WTC11 (cell line): ENCODE measurements around the gene CDS1. TPM values are rescaled to one million over a fixed set of nuclear protein-coding genes. Genes with fewer than 3 reads are reported as not detected.

Experiments used
- ATAC-seq: fragments of 200-7000 bp; cut with Tn5 transposase; 2 replicates; pipeline ENCODE4 v1.10.0; 2021; ENCODE audit warnings: mild to moderate bottlenecking, moderate library complexity
- CTCF ChIA-PET: fragments of 300-600 bp; sonication (Branson Sonifier 250); formaldehyde crosslinking; loops from one replicate; lab custom pipeline; 2021; ENCODE audit warnings: antibody characterized with exemption; lab: Charles Lee
- POLR2A ChIA-PET: fragments of 350-600 bp; sonication (Branson Sonifier 250); formaldehyde crosslinking; loops from one replicate; lab custom pipeline; 2021; ENCODE audit warnings: antibody characterized with exemption; lab: Charles Lee
- DNase-seq: peaks from one replicate; pipeline ENCODE4 v3.0.0; 2021; ENCODE audit warnings: low spot score
- H3K27ac Mint-ChIP-seq: 2 replicates; pipeline ENCODE4 v1.8.0; 2021; ENCODE audit warnings: mixed read lengths
- H3K27me3 Mint-ChIP-seq: 2 replicates; pipeline ENCODE4 v1.8.0; 2021; ENCODE audit warnings: low read depth, mild to moderate bottlenecking, moderate library complexity, mixed read lengths
- H3K36me3 Mint-ChIP-seq: 2 replicates; pipeline ENCODE4 v1.8.0; 2021; ENCODE audit warnings: mixed read lengths
- H3K4me1 Mint-ChIP-seq: 2 replicates; pipeline ENCODE4 v1.8.0; 2022; ENCODE audit warnings: mixed read lengths
- H3K4me3 Mint-ChIP-seq: 2 replicates; pipeline ENCODE4 v1.8.0; 2021; ENCODE audit warnings: mild to moderate bottlenecking, moderate library complexity, mixed read lengths
- H3K9me3 Mint-ChIP-seq: 2 replicates; pipeline ENCODE4 v1.8.0; 2021; ENCODE audit warnings: mixed read lengths
- ARID4B ChIP-seq: sonication (generic); formaldehyde crosslinking; IDR thresholded peaks from 2 replicates; pipeline ENCODE4 v1.8.0; 2023; ENCODE audit warnings: missing genetic modification reagents, mild to moderate bottlenecking, borderline replicate concordance
- ATF1 ChIP-seq: sonication (generic); formaldehyde crosslinking; IDR thresholded peaks from 2 replicates; pipeline ENCODE4 v1.8.1; 2023; ENCODE audit warnings: mild to moderate bottlenecking, moderate library complexity, missing genetic modification reagents
- ATF2 ChIP-seq: sonication (generic); formaldehyde crosslinking; IDR thresholded peaks from 2 replicates; pipeline ENCODE4 v1.8.1; 2022; ENCODE audit warnings: low read depth, missing genetic modification reagents, borderline replicate concordance
- CREB1 ChIP-seq: sonication (generic); formaldehyde crosslinking; IDR thresholded peaks from 2 replicates; pipeline ENCODE4 v1.8.0; 2023; ENCODE audit warnings: mild to moderate bottlenecking, missing genetic modification reagents
- CTCF ChIP-seq: fragments of 200-600 bp; IDR thresholded peaks from 2 replicates; pipeline ENCODE4 v1.8.0; 2022; ENCODE audit warnings: antibody characterized with exemption
- FOXJ3 ChIP-seq: sonication (generic); formaldehyde crosslinking; IDR thresholded peaks from 2 replicates; pipeline ENCODE4 v1.9.0; 2021; ENCODE audit warnings: missing genetic modification reagents, mild to moderate bottlenecking, borderline replicate concordance
- IRF1 ChIP-seq: sonication (generic); formaldehyde crosslinking; IDR thresholded peaks from 2 replicates; pipeline ENCODE4 v1.8.0; 2023; ENCODE audit warnings: missing genetic modification reagents
- IRF2 ChIP-seq: sonication (generic); formaldehyde crosslinking; IDR thresholded peaks from 2 replicates; pipeline ENCODE4 v1.8.0; 2022; ENCODE audit warnings: low read depth, missing genetic modification reagents, borderline replicate concordance
- JUN ChIP-seq: sonication (generic); formaldehyde crosslinking; IDR thresholded peaks from 2 replicates; pipeline ENCODE4 v1.8.0; 2023; ENCODE audit warnings: mild to moderate bottlenecking, missing genetic modification reagents
- MLX ChIP-seq: sonication (generic); formaldehyde crosslinking; IDR thresholded peaks from 2 replicates; pipeline ENCODE4 v1.8.1; 2023; ENCODE audit warnings: mild to moderate bottlenecking, missing genetic modification reagents, moderate library complexity
- NFATC4 ChIP-seq: fragments of 250-450 bp; sonication (Bioruptor Pico); IDR thresholded peaks from 2 replicates; pipeline ENCODE4 v1.9.0; 2021; ENCODE audit warnings: mild to moderate bottlenecking
- OVOL2 ChIP-seq: fragments of 250-450 bp; sonication (Bioruptor Pico); IDR thresholded peaks from 2 replicates; pipeline ENCODE4 v1.9.0; 2021; ENCODE audit warnings: mild to moderate bottlenecking, borderline replicate concordance
- RELA ChIP-seq: sonication (generic); formaldehyde crosslinking; IDR thresholded peaks from 2 replicates; pipeline ENCODE4 v1.8.1; 2022; ENCODE audit warnings: missing genetic modification reagents, mild to moderate bottlenecking, borderline replicate concordance
- TCF7 ChIP-seq: sonication (generic); formaldehyde crosslinking; IDR thresholded peaks from 2 replicates; pipeline ENCODE4 v1.8.0; 2022; ENCODE audit warnings: mild to moderate bottlenecking, low read depth, missing genetic modification reagents, moderate library complexity
- TEAD1 ChIP-seq: sonication (generic); formaldehyde crosslinking; IDR thresholded peaks from 2 replicates; pipeline ENCODE4 v1.8.0; 2022; ENCODE audit warnings: mild to moderate bottlenecking, missing genetic modification reagents
- TP53 ChIP-seq: sonication (generic); formaldehyde crosslinking; IDR thresholded peaks from 2 replicates; pipeline ENCODE4 v1.8.1; 2023; ENCODE audit warnings: mild to moderate bottlenecking, missing genetic modification reagents
- ZNF121 ChIP-seq: sonication (generic); formaldehyde crosslinking; IDR thresholded peaks from 2 replicates; pipeline ENCODE4 v1.8.0; 2023; ENCODE audit warnings: missing genetic modification reagents
- ZNF263 ChIP-seq: sonication (generic); formaldehyde crosslinking; IDR thresholded peaks from 2 replicates; pipeline ENCODE4 v1.8.1; 2022; ENCODE audit warnings: low read depth, mild to moderate bottlenecking, moderate library complexity, missing genetic modification reagents
- ZNF416 ChIP-seq: fragments of 250-450 bp; sonication (Bioruptor Pico); IDR thresholded peaks from 2 replicates; pipeline ENCODE4 v1.9.0; 2021; ENCODE audit warnings: mild to moderate bottlenecking, inconsistent platforms
- ZNF423 ChIP-seq: fragments of 250-450 bp; sonication (Bioruptor Pico); IDR thresholded peaks from 2 replicates; pipeline ENCODE4 v2.1.2; 2022; ENCODE audit warnings: mild to moderate bottlenecking, moderate library complexity
- ZNF512 ChIP-seq: sonication (generic); formaldehyde crosslinking; IDR thresholded peaks from 2 replicates; pipeline ENCODE4 v1.8.1; 2022; ENCODE audit warnings: missing genetic modification reagents, borderline replicate concordance
- ZSCAN18 ChIP-seq: fragments of 250-450 bp; sonication (Bioruptor Pico); IDR thresholded peaks from 2 replicates; pipeline ENCODE4 v2.1.2; 2022; ENCODE audit warnings: mild to moderate bottlenecking, moderate library complexity
- total RNA-seq: library from RNA; stranded (reverse); gene quantifications from 3 replicates; pipeline ENCODE4 v1.2.3, GENCODE V29; 2021

Gene CDS1
- total RNA-seq, 1 experiment from 2014 or later, result 18.3 TPM

- no peaks in the 10 kb centered on the region for H3K9me3 Mint-ChIP-seq
- ATAC-seq (no peak), DNase-seq (no peak)
- CTCF ChIA-PET, result no interaction called here
- H3K4me1 Mint-ChIP-seq, result peaks cover 49% of the 10 kb centered on the region
- H3K27ac Mint-ChIP-seq, result peak overlapping the region; percentile 23; the same call in 1 of the 2 replicates
- POLR2A ChIA-PET, result no interaction called here
- TF ChIP-seq TEAD1 (CRISPR knock-in tag) (no peak), RELA (CRISPR knock-in tag) (no peak), ZNF416 (CRISPR knock-in tag) (no peak), MLX (CRISPR knock-in tag) (no peak), ZNF121 (CRISPR knock-in tag) (no peak), TCF7 (no peak), ZNF263 (no peak), CREB1 (CRISPR knock-in tag) (no peak), ZNF423 (CRISPR knock-in tag) (no peak)
- H3K27me3 Mint-ChIP-seq, result no peaks in the 10 kb centered on the region
- H3K36me3 Mint-ChIP-seq, result peaks cover 26% of the 10 kb centered on the region
- H3K4me3 Mint-ChIP-seq, result no peak overlapping the region
These were observed 66.1 kb downstream of the CDS1 start for GRCh38 chr4:84648863-84649647.

GRCh38 chr4:84651499-84651898 lies 68.6 kb downstream of the CDS1 start:
- DNase-seq (no peak), ATAC-seq (no peak)
- Mint-ChIP-seq H3K9me3 (peaks cover 17% of the 10 kb centered on the region), H3K4me1 (peaks cover 35% of the 10 kb centered on the region), H3K27me3 (peaks cover 2% of the 10 kb centered on the region; the same call in 1 of the 2 replicates), H3K36me3 (peaks cover 28% of the 10 kb centered on the region), H3K27ac (no peak overlapping the region), H3K4me3 (no peak overlapping the region)
- ChIA-PET CTCF (no interaction called here), POLR2A (no interaction called here)
- no peak for TF ChIP-seq JUN (CRISPR knock-in tag)
- TF ChIP-seq ZNF416 (CRISPR knock-in tag), result no peak
- no peak for TF ChIP-seq TCF7
- TF ChIP-seq IRF1, result no peak
- no peak for TF ChIP-seq NFATC4 (CRISPR knock-in tag)
- no peak for TF ChIP-seq OVOL2
- no peak for TF ChIP-seq TP53
- no peak for TF ChIP-seq ATF1 (CRISPR knock-in tag)
- no peak for TF ChIP-seq ATF2 (CRISPR knock-in tag)
- TF ChIP-seq ZSCAN18, result no peak
- no peak for TF ChIP-seq FOXJ3
- TF ChIP-seq CTCF, result no peak
- no peak for TF ChIP-seq ZNF423 (CRISPR knock-in tag)
- no peak for TF ChIP-seq ARID4B (CRISPR knock-in tag)
- TF ChIP-seq ZNF512 (CRISPR knock-in tag), result no peak
- no peak for TF ChIP-seq IRF2
